ENCODE measurements around the gene TBX1. TPM values are rescaled to one million over a fixed set of nuclear protein-coding genes. Genes with fewer than 3 reads are reported as not detected.

The TBX1 gene
- total and polyA plus RNA-seq, 2 of the 13 experiments (the other 11 are each of a cell fraction or from before 2014, with no cell fraction given) = not detected

DNA sequence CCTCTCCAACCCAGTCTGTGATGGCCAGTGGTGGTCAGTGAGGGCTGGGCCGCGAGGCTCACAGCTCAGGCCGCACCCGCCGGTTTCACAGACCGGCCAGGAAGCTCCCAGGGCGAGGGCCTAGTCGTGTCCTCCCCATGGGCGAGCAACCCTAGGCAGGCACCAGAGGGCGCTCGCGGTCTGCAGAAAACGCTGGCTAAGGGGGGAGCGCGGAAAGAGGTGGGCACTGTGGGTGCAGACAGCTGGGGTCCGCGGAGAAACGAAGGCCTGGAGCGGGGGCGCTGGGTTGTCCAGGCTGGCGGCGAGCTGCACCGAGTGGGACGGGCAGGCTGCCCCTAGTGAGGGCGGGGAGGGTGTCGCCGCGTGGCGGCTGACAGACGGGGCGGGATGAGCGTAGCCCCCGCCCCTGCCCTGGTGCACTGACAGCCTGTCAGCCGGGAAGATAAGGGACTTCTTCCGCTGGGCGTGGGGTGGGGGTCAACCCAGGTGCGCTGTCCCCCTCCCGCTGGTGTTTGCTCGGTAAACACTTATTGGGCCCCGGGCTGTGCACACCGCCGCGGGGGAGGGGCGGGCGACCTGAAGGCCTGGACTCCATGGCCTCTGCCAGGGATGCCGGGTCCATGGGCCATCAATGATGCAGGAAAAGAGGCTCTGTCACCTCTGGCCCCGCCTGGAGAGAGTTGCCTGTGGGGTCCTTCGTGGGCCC is 29.8 kb upstream of the TBX1 start (continued):
- TF ChIP-seq, protein P1, sequence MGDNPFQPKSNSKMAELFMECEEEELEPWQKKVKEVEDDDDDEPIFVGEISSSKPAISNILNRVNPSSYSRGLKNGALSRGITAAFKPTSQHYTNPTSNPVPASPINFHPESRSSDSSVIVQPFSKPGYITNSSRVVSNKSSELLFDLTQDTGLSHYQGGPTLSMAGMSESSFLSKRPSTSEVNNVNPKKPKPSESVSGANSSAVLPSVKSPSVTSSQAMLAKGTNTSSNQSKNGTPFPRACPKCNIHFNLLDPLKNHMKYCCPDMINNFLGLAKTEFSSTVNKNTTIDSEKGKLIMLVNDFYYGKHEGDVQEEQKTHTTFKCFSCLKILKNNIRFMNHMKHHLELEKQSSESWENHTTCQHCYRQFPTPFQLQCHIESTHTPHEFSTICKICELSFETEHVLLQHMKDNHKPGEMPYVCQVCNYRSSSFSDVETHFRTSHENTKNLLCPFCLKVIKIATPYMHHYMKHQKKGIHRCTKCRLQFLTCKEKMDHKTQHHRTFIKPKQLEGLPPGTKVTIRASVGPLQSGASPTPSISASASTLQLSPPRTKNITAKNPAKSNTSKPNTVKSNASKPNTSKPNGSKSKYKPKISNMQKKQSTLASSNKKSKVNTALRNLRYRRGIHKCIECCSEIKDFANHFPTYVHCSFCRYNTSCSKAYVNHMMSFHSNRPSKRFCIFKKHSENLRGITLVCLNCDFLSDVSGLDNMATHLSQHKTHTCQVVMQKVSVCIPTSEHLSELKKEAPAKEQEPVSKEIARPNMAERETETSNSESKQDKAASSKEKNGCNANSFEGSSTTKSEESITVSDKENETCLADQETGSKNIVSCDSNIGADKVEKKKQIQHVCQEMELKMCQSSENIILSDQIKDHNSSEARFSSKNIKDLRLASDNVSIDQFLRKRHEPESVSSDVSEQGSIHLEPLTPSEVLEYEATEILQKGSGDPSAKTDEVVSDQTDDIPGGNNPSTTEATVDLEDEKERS (CRISPR knock-in tag; IDR thresholded peaks at IDR 0.05) = peak; percentile 61; the same call in 1 of the 2 replicates
- TF ChIP-seq, protein P2, sequence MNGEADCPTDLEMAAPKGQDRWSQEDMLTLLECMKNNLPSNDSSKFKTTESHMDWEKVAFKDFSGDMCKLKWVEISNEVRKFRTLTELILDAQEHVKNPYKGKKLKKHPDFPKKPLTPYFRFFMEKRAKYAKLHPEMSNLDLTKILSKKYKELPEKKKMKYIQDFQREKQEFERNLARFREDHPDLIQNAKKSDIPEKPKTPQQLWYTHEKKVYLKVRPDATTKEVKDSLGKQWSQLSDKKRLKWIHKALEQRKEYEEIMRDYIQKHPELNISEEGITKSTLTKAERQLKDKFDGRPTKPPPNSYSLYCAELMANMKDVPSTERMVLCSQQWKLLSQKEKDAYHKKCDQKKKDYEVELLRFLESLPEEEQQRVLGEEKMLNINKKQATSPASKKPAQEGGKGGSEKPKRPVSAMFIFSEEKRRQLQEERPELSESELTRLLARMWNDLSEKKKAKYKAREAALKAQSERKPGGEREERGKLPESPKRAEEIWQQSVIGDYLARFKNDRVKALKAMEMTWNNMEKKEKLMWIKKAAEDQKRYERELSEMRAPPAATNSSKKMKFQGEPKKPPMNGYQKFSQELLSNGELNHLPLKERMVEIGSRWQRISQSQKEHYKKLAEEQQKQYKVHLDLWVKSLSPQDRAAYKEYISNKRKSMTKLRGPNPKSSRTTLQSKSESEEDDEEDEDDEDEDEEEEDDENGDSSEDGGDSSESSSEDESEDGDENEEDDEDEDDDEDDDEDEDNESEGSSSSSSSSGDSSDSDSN (CRISPR knock-in tag; IDR thresholded peaks at IDR 0.05) = peak; percentile 67
- peak; percentile 63; the same call in 1 of the 2 replicates for TF ChIP-seq YEATS2 (CRISPR knock-in tag; IDR thresholded peaks at IDR 0.05; ENCODE audit: borderline replicate concordance)
- TF ChIP-seq, protein P3, sequence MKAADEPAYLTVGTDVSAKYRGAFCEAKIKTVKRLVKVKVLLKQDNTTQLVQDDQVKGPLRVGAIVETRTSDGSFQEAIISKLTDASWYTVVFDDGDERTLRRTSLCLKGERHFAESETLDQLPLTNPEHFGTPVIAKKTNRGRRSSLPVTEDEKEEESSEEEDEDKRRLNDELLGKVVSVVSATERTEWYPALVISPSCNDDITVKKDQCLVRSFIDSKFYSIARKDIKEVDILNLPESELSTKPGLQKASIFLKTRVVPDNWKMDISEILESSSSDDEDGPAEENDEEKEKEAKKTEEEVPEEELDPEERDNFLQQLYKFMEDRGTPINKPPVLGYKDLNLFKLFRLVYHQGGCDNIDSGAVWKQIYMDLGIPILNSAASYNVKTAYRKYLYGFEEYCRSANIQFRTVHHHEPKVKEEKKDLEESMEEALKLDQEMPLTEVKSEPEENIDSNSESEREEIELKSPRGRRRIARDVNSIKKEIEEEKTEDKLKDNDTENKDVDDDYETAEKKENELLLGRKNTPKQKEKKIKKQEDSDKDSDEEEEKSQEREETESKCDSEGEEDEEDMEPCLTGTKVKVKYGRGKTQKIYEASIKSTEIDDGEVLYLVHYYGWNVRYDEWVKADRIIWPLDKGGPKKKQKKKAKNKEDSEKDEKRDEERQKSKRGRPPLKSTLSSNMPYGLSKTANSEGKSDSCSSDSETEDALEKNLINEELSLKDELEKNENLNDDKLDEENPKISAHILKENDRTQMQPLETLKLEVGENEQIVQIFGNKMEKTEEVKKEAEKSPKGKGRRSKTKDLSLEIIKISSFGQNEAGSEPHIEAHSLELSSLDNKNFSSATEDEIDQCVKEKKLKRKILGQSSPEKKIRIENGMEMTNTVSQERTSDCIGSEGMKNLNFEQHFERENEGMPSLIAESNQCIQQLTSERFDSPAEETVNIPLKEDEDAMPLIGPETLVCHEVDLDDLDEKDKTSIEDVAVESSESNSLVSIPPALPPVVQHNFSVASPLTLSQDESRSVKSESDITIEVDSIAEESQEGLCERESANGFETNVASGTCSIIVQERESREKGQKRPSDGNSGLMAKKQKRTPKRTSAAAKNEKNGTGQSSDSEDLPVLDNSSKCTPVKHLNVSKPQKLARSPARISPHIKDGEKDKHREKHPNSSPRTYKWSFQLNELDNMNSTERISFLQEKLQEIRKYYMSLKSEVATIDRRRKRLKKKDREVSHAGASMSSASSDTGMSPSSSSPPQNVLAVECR (CRISPR knock-in tag; IDR thresholded peaks at IDR 0.05; ENCODE audit: borderline replicate concordance) = peak; percentile 91
- TF ChIP-seq, protein P4, sequence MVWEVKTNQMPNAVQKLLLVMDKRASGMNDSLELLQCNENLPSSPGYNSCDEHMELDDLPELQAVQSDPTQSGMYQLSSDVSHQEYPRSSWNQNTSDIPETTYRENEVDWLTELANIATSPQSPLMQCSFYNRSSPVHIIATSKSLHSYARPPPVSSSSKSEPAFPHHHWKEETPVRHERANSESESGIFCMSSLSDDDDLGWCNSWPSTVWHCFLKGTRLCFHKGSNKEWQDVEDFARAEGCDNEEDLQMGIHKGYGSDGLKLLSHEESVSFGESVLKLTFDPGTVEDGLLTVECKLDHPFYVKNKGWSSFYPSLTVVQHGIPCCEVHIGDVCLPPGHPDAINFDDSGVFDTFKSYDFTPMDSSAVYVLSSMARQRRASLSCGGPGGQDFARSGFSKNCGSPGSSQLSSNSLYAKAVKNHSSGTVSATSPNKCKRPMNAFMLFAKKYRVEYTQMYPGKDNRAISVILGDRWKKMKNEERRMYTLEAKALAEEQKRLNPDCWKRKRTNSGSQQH (CRISPR knock-in tag; IDR thresholded peaks at IDR 0.05; ENCODE audit: low read depth) = peak; percentile 22; the same call in 1 of the 2 replicates
- no peak; the same call in 1 of the 2 replicates for TF ChIP-seq HOXA7 (CRISPR knock-in tag; IDR thresholded peaks at IDR 0.05)
- no peak for TF ChIP-seq TCF7L2 (IDR thresholded peaks at IDR 0.05; ENCODE audit: low read depth, low read length)
- no peak for TF ChIP-seq SIN3B (IDR thresholded peaks at IDR 0.05; ENCODE audit: low read length)
- TF ChIP-seq ZNF350 (CRISPR knock-in tag; IDR thresholded peaks at IDR 0.05; ENCODE audit: borderline replicate concordance, low read depth) = peak; percentile 92
- TF ChIP-seq NCOA1 (CRISPR knock-in tag; IDR thresholded peaks at IDR 0.05) = peak; percentile 86; the same call in 1 of the 2 replicates
- TF ChIP-seq, protein P5, sequence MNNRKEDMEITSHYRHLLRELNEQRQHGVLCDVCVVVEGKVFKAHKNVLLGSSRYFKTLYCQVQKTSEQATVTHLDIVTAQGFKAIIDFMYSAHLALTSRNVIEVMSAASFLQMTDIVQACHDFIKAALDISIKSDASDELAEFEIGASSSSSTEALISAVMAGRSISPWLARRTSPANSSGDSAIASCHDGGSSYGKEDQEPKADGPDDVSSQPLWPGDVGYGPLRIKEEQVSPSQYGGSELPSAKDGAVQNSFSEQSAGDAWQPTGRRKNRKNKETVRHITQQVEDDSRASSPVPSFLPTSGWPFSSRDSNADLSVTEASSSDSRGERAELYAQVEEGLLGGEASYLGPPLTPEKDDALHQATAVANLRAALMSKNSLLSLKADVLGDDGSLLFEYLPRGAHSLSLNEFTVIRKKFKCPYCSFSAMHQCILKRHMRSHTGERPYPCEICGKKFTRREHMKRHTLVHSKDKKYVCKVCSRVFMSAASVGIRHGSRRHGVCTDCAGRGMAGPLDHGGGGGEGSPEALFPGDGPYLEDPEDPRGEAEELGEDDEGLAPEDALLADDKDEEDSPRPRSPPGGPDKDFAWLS (CRISPR knock-in tag; IDR thresholded peaks at IDR 0.05; ENCODE audit: borderline replicate concordance) = peak; percentile 93; the same call in 1 of the 2 replicates
- peak; percentile 83 for TF ChIP-seq FOXC1 (CRISPR knock-in tag; IDR thresholded peaks at IDR 0.05; ENCODE audit: borderline replicate concordance)
- no peak for TF ChIP-seq ZBTB42 (CRISPR knock-in tag; IDR thresholded peaks at IDR 0.05)
